Caco-2 (cell line): Measurements from ENCODE around the gene THBS2. TPM values are rescaled to one million over a fixed set of nuclear protein-coding genes. Genes with fewer than 3 reads are reported as not detected.

Source experiments
- BruUV-seq: library from RNA; stranded (reverse); fragments of 400-500 nt; replicated peaks from 2 replicates; lab custom pipeline; 2021; lab: Mats Ljungman, UMichigan
- CTCF ChIA-PET: fragments of 300-600 bp; sonication (Branson Sonifier 250); formaldehyde crosslinking; loops from one replicate; lab custom pipeline; 2022; ENCODE audit warnings: antibody characterized with exemption; lab: Charles Lee
- POLR2A ChIA-PET: fragments of 300-600 bp; sonication (Branson Sonifier 250); formaldehyde crosslinking; loops from one replicate; lab custom pipeline; 2022; ENCODE audit warnings: antibody characterized with exemption; lab: Charles Lee
- DNase-seq, 2 experiments: peaks; one replicate each; pipeline versions ENCODE4 v3.0.0 to v3.0.0-alpha.2; 2020 to 2022
- H3K27me3 ChIP-seq: replicated peaks from 2 replicates; pipeline ENCODE4 v1.6.0; 2011; ENCODE audit warnings: low read length; ENCODE audit not compliant: control insufficient read depth, insufficient read depth
- H3K36me3 ChIP-seq: 2 replicates; pipeline ENCODE4 v1.5.1; 2011; ENCODE audit warnings: low read length; ENCODE audit not compliant: control insufficient read depth, insufficient read depth
- H3K4me1 ChIP-seq: fragments of 250-450 bp; sonication (Bioruptor Pico); 2 replicates; pipeline ENCODE4 v1.5.1; 2020; ENCODE audit warnings: mild to moderate bottlenecking
- H3K4me3 ChIP-seq: 2 replicates; pipeline ENCODE4 v1.5.1; 2011; ENCODE audit warnings: low read depth, mild to moderate bottlenecking, control low read depth, low read length
- H3K9me3 ChIP-seq: fragments of 250-450 bp; sonication (Bioruptor Pico); 2 replicates; pipeline ENCODE4 v1.5.1; 2020; ENCODE audit warnings: mild to moderate bottlenecking, moderate library complexity
- H3K27ac Mint-ChIP-seq: one replicate; pipeline ENCODE4 v1.8.0; 2022; ENCODE audit warnings: mixed read lengths; ENCODE audit not compliant: unreplicated experiment
- H3K27me3 Mint-ChIP-seq: one replicate; pipeline ENCODE4 v1.8.0; 2022; ENCODE audit warnings: mixed read lengths; ENCODE audit not compliant: insufficient read depth, unreplicated experiment
- H3K36me3 Mint-ChIP-seq: one replicate; pipeline ENCODE4 v1.8.0; 2022; ENCODE audit warnings: mild to moderate bottlenecking, mixed read lengths; ENCODE audit not compliant: insufficient read depth, unreplicated experiment
- H3K4me1 Mint-ChIP-seq: one replicate; pipeline ENCODE4 v1.8.0; 2022; ENCODE audit warnings: low read depth, mixed read lengths; ENCODE audit not compliant: unreplicated experiment
- H3K4me3 Mint-ChIP-seq: one replicate; pipeline ENCODE4 v1.8.0; 2022; ENCODE audit warnings: mild to moderate bottlenecking, moderate library complexity, mixed read lengths; ENCODE audit not compliant: unreplicated experiment
- H3K9me3 Mint-ChIP-seq: one replicate; pipeline ENCODE4 v1.8.0; 2022; ENCODE audit warnings: mixed read lengths; ENCODE audit not compliant: unreplicated experiment
- intact Hi-C: fragments of 100-400 bp; cut with micrococcal nuclease; formaldehyde crosslinking; loops from one replicate; pipeline ENCODE4 v1.10.0; 2022; ENCODE audit not compliant: unreplicated experiment
- total RNA-seq: library from RNA; stranded (reverse); gene quantifications from 2 replicates; pipeline ENCODE4 v1.2.3, GENCODE V29; 2022
- TF ChIP-seq, protein P1 (sequence below), 2 experiments: fragments of 200-600 bp in 1 of 2; IDR thresholded peaks; 1 replicate in 1 of 2; 2 replicates in 1 of 2; pipeline versions ENCODE4 v1.5.1 to v1.8.0; 2011 to 2022; ENCODE audit warnings: antibody characterized with exemption in 1 of 2, control low read depth in 1 of 2, inconsistent platforms in 1 of 2, low read depth in 1 of 2, low read length in 1 of 2, mild to moderate bottlenecking in 1 of 2, moderate library complexity in 1 of 2; ENCODE audit not compliant: insufficient read depth in 1 of 2, severe bottlenecking in 1 of 2, unreplicated experiment in 1 of 2

Gene THBS2
- total RNA-seq, 1 experiment from 2014 or later: 0.07 TPM

DNA sequence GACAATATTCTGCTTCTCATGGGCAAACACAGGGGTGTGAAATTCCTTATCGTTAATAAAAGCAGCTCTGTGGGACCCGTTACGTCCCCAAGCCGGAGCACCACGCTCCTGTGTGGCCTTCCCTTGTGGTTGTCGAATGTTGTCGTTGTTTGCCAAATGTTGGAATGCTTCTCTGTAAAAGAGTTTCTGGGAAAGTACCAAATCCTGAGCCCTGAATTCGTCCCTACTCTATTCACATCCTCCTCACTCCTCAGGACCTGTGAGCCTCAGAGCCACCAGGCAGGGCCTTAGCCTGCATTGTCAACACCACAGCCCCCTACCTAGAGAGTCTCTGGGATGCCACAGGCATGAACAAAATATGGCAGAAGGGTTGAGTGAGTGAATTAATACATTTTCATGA lies 64.0 kb downstream of the THBS2 start:
- Mint-ChIP-seq H3K4me1 (no peaks in the 10 kb centered on the region), H3K27me3 (peaks cover 8% of the 10 kb centered on the region), H3K27ac (no peak overlapping the region), H3K9me3 (peaks cover 12% of the 10 kb centered on the region), H3K4me3 (no peak overlapping the region), H3K36me3 (no peaks in the 10 kb centered on the region)
- TF ChIP-seq, protein P1, sequence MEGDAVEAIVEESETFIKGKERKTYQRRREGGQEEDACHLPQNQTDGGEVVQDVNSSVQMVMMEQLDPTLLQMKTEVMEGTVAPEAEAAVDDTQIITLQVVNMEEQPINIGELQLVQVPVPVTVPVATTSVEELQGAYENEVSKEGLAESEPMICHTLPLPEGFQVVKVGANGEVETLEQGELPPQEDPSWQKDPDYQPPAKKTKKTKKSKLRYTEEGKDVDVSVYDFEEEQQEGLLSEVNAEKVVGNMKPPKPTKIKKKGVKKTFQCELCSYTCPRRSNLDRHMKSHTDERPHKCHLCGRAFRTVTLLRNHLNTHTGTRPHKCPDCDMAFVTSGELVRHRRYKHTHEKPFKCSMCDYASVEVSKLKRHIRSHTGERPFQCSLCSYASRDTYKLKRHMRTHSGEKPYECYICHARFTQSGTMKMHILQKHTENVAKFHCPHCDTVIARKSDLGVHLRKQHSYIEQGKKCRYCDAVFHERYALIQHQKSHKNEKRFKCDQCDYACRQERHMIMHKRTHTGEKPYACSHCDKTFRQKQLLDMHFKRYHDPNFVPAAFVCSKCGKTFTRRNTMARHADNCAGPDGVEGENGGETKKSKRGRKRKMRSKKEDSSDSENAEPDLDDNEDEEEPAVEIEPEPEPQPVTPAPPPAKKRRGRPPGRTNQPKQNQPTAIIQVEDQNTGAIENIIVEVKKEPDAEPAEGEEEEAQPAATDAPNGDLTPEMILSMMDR (IDR thresholded peaks at IDR 0.05; ENCODE audit: insufficient read depth in 1 of 2, low read depth in 1 of 2, low read length in 1 of 2, severe bottlenecking in 1 of 2, unreplicated experiment in 1 of 2): no peak
- ChIA-PET CTCF (no interaction called here), POLR2A (no interaction called here)
- no peaks in the 10 kb centered on the region for H3K27me3 ChIP-seq
- H3K4me1 ChIP-seq: no peaks in the 10 kb centered on the region
- H3K36me3 ChIP-seq: no peaks in the 10 kb centered on the region
- no peaks in the 10 kb centered on the region for H3K9me3 ChIP-seq
- intact Hi-C loops: no loop called here
- no peak for DNase-seq
- H3K4me3 ChIP-seq: no peak overlapping the region
- BruUV-seq: no TSS peak

DNA sequence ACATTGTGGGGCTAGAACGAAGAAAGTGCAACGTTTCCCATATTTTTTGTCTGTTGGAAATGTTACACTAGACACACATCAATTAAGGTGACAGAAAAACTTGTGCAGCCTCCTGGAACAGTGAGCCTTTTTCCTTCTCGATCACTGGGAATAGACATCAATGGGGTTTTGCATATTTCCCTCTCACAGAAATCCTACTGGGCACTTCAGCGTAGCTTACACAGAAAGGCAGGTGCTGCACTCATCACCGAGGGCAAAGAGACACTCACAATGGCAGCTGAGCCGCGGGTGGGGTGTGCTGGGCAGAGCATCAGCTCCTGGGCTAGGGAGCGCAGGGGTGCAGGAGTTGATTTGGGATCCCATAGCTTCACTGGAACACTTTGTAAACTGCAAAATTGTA lies 64.5 kb downstream of the THBS2 start:
- CTCF ChIA-PET: no interaction called here
- Histone ChIP-seq H3K36me3 (no peaks in the 10 kb centered on the region), H3K4me3 (no peak overlapping the region), H3K27me3 (no peaks in the 10 kb centered on the region), H3K9me3 (no peaks in the 10 kb centered on the region), H3K4me1 (no peaks in the 10 kb centered on the region)
- no peak overlapping the region for H3K4me3 Mint-ChIP-seq
- BruUV-seq: no TSS peak
- H3K27ac Mint-ChIP-seq: no peak overlapping the region
- intact Hi-C loops: no loop called here
- peaks cover 12% of the 10 kb centered on the region for H3K9me3 Mint-ChIP-seq
- DNase-seq: no peak
- peaks cover 8% of the 10 kb centered on the region for H3K27me3 Mint-ChIP-seq
- POLR2A ChIA-PET: no interaction called here
- H3K36me3 Mint-ChIP-seq: no peaks in the 10 kb centered on the region
- H3K4me1 Mint-ChIP-seq: no peaks in the 10 kb centered on the region
- TF ChIP-seq, protein P1 (IDR thresholded peaks at IDR 0.05; ENCODE audit: insufficient read depth in 1 of 2, low read depth in 1 of 2, low read length in 1 of 2, severe bottlenecking in 1 of 2, unreplicated experiment in 1 of 2): no peak

DNA sequence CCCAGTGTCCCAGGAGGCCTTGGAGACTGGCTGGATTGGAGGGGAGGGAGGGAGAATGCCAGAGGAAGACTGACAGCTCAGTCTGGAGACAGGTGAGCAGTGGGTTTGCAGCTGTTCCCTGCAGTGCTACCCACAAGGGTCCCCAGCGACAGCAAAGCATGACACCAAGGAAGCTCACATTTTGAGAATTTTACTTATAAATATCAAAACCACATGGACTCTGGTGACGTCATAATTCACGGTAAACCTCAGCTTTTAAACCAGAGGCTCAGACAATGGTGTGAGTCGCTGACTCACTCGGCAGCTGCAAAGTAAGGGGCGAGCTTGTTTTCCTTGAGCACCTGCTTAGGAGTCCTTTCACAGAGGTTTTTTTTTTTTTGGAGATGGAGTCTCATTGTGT lies 65.2 kb downstream of the THBS2 start:
- no peaks in the 10 kb centered on the region for H3K9me3 ChIP-seq
- Mint-ChIP-seq H3K27ac (no peak overlapping the region), H3K4me3 (no peak overlapping the region), H3K36me3 (no peaks in the 10 kb centered on the region), H3K4me1 (no peaks in the 10 kb centered on the region), H3K27me3 (peaks cover 8% of the 10 kb centered on the region), H3K9me3 (peaks cover 10% of the 10 kb centered on the region)
- no peaks in the 10 kb centered on the region for H3K36me3 ChIP-seq
- ChIA-PET POLR2A (no interaction called here), CTCF (no interaction called here)
- no peak for DNase-seq
- intact Hi-C loops: no loop called here
- H3K4me1 ChIP-seq: no peaks in the 10 kb centered on the region
- H3K4me3 ChIP-seq: no peak overlapping the region
- BruUV-seq: no TSS peak
- H3K27me3 ChIP-seq: no peaks in the 10 kb centered on the region
- TF ChIP-seq, protein P1 (IDR thresholded peaks at IDR 0.05; ENCODE audit: insufficient read depth in 1 of 2, low read depth in 1 of 2, low read length in 1 of 2, severe bottlenecking in 1 of 2, unreplicated experiment in 1 of 2): no peak
